Right lung (tissue), 5 donors: Measurements from ENCODE around the gene OR5AU1. TPM values are rescaled to one million over a fixed set of nuclear protein-coding genes. Genes with fewer than 3 reads are reported as not detected.
A peak's percentile ranks its signal among the peaks of the same experiment; 100 is the strongest.
"Not testable (repeated sequence)": the region's sequence is repeated elsewhere in the genome, so short reads cannot be mapped to it uniquely, and the experiment has no call there.

Source experiments
- DNase-seq, 2 donors: peaks; one replicate each; pipeline ENCODE4 v3.0.0-alpha.2; 2013
- polyA plus RNA-seq, 5 donors: library from polyadenylated mRNA; unstranded; fragments of 120-200 nt; gene quantifications; one replicate each; pipeline versions ENCODE4 v1.2.1 to v1.2.3, GENCODE V29; 2013; ENCODE audit warnings: inconsistent platforms in 1 of 5, low replicate concordance in 1 of 5; ENCODE audit not compliant: insufficient read length in 5 of 5, insufficient read depth in 1 of 5

Gene OR5AU1
- polyA plus RNA-seq, 5 donors, result 0.03 to 0.36 (median 0.10) TPM

DNA sequence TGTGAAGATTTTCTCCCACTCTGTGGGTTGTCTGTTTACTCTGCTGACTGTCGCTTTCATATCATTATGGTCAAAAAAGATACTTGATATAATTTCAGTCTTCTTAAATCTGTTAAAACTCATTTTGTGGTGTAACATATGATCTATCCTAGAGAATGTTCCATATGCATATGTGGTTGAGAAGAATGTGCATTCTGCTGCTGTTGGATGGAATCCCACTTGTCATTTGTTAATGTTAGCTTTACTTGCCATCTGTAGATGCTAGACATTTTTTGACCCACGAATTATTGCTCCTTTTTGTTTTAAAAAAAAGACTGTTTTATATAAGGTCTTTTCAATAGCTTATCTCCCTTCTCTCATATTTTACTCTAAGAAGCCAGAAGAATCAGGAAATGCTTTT is 26.3 kb upstream of the OR5AU1 start:
- no peak for DNase-seq

- DNase-seq, result no peak
Measured at GRCh38 chr14:21171128-21171527, 15.3 kb upstream of the OR5AU1 start.

DNA sequence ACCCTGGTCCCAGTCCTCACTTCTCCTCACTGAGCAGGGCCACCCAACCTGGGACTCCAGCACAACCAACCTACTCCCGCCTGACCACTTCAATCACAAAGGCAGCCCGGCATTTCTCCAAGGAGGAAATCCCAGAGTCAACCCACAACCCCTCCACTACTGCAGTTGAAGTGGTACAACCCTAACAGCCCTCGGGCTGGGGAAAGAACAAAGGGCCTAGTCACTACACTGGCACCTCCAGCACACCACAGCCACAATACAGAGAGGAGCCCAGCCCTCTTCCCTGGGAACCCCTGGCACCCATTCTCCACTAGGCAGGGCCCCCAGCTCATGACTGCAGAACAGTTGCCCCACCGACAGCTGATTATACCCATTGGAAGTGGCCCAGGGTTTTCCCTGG is 13.7 kb upstream of the OR5AU1 start:
- DNase-seq, result peak in 1 of 2 donors; percentile 23

- DNase-seq, result no peak
Measured at GRCh38 chr14:21168055-21168454, 12.2 kb upstream of the OR5AU1 start.

GRCh38 chr14:21165670-21166069 is 9.8 kb upstream of the OR5AU1 start:
- not testable (repeated sequence) for DNase-seq

- not testable (repeated sequence) for DNase-seq
Measured at GRCh38 chr14:21165002-21165605, 9.2 kb upstream of the OR5AU1 start.

GRCh38 chr14:21163871-21164291 is 8.0 kb upstream of the OR5AU1 start:
- DNase-seq, result peak; percentile 49 to 50

DNA sequence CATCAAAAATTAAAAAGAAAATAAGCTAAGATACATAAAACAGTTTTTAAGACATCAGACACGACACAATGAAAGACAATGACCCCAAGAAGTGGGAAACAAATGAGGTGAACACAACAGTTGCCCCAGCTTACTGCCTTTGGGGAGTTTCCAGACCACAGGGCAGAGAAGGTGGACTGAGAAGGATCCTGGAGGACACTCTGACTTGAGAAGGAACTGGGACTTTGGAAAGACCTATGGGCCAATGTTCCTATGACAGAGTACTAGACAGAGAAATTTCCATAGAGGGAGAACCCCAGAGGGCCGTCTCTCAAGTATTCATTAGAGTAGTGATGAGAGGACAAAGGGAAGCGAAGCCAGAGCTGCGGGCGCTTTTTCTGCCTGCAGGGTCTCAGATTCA is 6.2 kb upstream of the OR5AU1 start:
- DNase-seq, result no peak

- no peak for DNase-seq
Measured at GRCh38 chr14:21160061-21160610, 4.3 kb upstream of the OR5AU1 start.

- not testable (repeated sequence) for DNase-seq
Measured at GRCh38 chr14:21158175-21158574, 2.3 kb upstream of the OR5AU1 start.

- no peak for DNase-seq
Measured at GRCh38 chr14:21149641-21150367, 6.1 kb downstream of the OR5AU1 start.

- no peak for DNase-seq
Measured at GRCh38 chr14:21145437-21145836, 10.4 kb downstream of the OR5AU1 start.

DNA sequence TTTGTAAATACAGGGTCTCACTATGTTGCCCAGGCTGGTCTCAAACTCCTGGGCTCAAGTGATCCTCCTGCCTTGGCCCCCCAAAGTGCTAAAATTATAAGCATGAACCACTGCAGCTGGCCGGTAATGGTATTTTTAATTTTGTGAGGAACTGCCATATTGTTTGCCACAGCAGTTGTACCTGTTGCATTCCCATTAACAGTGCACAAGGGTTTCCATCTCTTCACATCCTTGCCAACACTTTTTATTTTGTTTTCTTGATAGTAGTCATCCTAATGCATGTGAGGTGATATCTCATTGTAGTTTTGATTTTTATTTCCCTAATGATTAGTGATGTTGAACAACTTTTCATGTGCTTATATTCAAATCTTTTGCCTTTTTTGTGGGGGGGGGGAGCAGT is 13.5 kb downstream of the OR5AU1 start:
- no peak for DNase-seq

DNA sequence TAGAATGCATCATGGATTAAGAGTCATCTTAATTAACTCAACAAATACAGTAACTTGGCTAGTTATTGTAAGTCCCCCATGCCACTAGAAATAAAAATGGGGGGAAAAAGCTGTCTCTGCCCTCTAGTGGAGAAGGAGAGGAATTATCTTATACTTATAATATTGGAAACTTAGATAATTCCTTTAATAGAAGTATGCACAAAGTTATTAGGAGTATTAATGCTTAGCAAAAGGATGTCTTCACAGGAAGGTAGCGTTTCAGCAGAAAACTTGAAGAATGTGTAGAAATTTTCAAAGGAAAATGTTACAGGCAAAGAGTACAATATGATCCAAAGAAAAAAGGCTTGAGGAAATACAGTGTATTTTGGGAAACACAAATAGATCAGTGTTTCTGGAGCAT is 19.8 kb downstream of the OR5AU1 start:
- no peak for DNase-seq

GRCh38 chr14:21133901-21134300 is 22.0 kb downstream of the OR5AU1 start:
- no peak for DNase-seq

GRCh38 chr14:21123429-21123828 is 32.4 kb downstream of the OR5AU1 start:
- DNase-seq, result no peak

- no peak for DNase-seq
Measured at GRCh38 chr14:21121122-21121521, 34.7 kb downstream of the OR5AU1 start.

DNA sequence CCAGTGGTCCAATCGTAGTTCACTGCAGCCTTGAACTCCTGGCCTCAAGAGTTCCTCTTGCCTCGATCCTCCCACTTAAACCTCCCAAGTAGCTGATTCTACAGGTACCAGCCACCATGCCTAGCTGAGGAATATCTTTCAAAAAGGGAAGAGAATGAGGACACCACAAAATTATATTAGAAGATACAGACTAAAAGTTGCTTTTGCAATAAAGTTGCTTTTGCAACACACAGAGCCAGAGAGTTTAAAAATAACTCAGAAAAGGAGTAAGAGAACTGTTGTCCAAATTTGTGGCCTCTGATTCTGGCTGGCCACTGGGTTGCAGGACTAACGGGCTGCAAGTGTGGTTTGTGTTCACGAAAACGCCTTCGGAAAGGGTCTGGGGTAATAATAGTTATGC is 35.2 kb downstream of the OR5AU1 start:
- no peak for DNase-seq

DNA sequence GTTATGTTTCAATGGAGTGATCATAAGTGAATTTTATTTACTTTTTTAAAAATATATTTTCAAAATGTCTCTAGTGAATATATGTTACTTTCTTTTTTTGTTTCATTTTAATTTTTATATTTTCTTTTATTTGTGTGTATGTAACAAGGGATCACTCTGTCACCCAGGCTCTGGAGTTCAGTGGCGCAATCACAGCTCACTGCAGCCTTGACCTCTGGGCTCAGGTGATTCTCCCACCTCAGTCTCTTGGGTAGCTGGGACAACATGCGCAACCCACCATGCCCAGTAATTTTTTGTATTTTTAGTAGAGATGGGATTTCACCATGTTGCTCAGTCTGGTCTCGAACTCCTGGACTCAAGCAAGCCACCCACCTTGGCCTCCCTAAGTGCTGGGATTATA is 36.9 kb downstream of the OR5AU1 start:
- DNase-seq, result no peak

DNA sequence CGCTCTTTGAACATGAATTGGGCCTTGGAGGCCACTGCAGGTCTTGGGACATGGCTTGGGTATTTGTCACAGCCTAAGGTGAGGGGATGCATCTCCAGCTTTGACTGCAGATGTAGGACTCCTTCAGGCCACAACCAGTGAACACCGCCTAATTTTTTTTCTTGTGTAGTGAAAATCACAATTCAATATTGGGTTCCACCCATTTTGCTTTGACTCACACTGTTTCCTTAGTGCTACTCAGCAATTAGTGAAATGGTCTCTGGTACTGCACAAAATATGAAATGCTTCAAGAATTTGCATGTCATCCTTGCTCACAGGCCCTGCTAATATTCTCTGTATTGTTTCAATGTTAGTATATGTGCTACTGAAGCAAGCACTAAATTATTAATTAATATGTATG is 42.5 kb downstream of the OR5AU1 start:
- DNase-seq, result no peak

DNA sequence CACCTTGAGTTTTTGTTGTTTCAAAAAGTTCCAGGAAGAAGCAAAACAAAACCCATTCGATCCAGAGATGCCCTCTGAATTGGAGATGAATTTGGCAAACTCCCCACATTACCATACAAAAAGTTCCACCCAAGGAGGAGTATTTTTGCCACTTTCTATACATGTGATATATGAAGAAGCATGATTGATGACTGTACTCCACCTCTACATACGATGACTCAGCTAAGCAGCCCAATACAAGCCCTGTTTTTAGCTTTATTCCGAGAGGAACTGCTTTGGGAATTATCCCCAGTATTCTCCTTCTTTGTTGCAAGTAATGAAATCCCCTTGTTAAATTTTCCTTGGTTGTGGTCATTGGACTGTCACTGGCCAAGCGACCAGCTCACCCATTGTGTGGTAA is 43.6 kb downstream of the OR5AU1 start:
- no peak for DNase-seq

DNA sequence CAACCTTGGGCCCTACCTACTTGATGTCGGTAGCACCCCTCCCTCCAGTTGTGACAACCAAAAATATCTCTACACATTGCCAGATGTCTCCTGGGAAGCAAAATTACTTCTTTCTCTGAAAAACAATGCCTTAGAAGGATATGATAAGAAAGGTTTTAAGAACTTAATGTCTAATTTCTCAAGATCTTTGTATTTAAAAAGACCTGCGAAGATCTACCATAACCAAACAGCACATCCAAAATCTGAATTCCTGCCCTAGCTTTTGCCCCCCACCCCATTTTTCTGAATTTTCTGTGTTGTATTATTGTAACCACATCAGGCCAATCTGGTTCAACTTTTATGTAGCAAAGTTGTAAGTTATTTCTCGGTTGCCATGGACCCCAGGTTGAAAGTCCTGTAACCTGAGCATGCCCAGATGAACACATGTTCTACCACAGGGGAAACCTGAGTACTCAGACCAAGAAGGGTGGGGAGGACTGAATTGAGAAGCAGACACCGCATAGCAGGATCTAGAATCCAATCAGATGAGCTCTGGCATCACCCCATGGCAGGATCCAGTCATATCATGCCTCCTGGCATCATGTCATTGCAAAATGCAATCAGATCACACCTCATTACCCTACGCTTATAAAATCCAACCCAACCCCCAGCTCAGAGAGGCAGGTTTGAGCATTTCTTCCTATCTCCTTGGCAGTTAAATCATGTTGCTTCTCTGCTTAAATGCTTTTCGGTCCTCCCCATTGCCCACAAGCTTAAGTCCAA is 46.3 kb downstream of the OR5AU1 start:
- DNase-seq, result no peak

GRCh38 chr14:21108791-21109190 is 47.1 kb downstream of the OR5AU1 start:
- DNase-seq, result no peak
